Activated CD8-positive, alpha-beta T cell treated with anti-CD3 and anti-CD28 coated beads for 36 hours (primary cell): ENCODE data around the gene PHKA2. TPM values are rescaled to one million over a fixed set of nuclear protein-coding genes. Genes with fewer than 3 reads are reported as not detected.
"Not testable (repeated sequence)": the region's sequence is repeated elsewhere in the genome, so short reads cannot be mapped to it uniquely, and the experiment has no call there.

Experiments
- ATAC-seq: fragments of 200-7000 bp; cut with Tn5 transposase; one replicate; pipeline ENCODE4 v1.10.0; 2021; ENCODE audit warnings: mild to moderate bottlenecking, moderate library complexity
- CTCF ChIA-PET: fragments of 350-600 bp; sonication (Branson Sonifier 250); formaldehyde crosslinking; loops from one replicate; lab custom pipeline; 2021; ENCODE audit warnings: antibody characterized with exemption; lab: Charles Lee
- POLR2A ChIA-PET: fragments of 350-600 bp; sonication (Branson Sonifier 250); formaldehyde crosslinking; loops from one replicate; lab custom pipeline; 2021; ENCODE audit warnings: antibody characterized with exemption; lab: Charles Lee
- DNase-seq: peaks from one replicate; pipeline ENCODE4 v3.0.0-alpha.2; 2020
- H3K27ac Mint-ChIP-seq: one replicate; pipeline ENCODE4 v1.8.0; 2021; ENCODE audit warnings: mild to moderate bottlenecking, mixed read lengths
- H3K27me3 Mint-ChIP-seq: one replicate; pipeline ENCODE4 v1.8.0; 2021; ENCODE audit warnings: mixed read lengths
- H3K36me3 Mint-ChIP-seq: one replicate; pipeline ENCODE4 v1.8.0; 2021; ENCODE audit warnings: low read depth, mixed read lengths
- H3K4me1 Mint-ChIP-seq: one replicate; pipeline ENCODE4 v1.8.0; 2021; ENCODE audit warnings: low read depth, mixed read lengths
- H3K4me3 Mint-ChIP-seq: one replicate; pipeline ENCODE4 v1.8.0; 2021; ENCODE audit warnings: mild to moderate bottlenecking, moderate library complexity, mixed read lengths
- H3K9me3 Mint-ChIP-seq: one replicate; pipeline ENCODE4 v1.8.0; 2021; ENCODE audit warnings: mixed read lengths
- CTCF ChIP-seq: fragments of 200-600 bp; IDR thresholded peaks from one replicate; pipeline ENCODE4 v1.8.0; 2022; ENCODE audit warnings: antibody characterized with exemption, mild to moderate bottlenecking
- intact Hi-C: fragments of 100-400 bp; cut with micrococcal nuclease; formaldehyde crosslinking; loops from one replicate; pipeline ENCODE4 v1.10.0; 2022
- total RNA-seq, 2 experiments: library from RNA; stranded (reverse); gene quantifications; one replicate each; pipeline ENCODE4 v1.2.3, GENCODE V29; 2021

The PHKA2 gene
- total RNA-seq, 2 experiments from 2014 or later: 23.3 to 26.1 TPM

DNA sequence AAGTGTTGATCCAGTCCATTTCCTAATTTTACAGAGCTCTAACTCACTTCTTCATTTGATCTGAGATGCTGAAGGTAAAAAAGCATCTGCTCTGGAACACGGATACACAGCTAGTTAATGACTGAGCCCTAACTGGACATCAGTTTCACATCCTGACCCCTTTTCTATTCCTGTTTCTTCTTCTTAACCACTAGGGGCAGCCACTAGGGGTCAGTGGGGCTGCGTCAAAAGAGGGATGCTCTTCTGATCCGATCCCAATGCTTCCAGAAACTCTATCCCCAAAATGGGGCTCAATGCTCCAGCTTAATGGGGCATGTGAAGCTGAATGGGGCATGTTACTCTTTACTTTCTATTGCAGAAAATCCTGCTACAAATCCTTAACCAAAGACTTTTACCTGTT, 33.4 kb upstream of the PHKA2 start:
- Mint-ChIP-seq H3K4me1 (no peaks in the 10 kb centered on the region), H3K27ac (no peak overlapping the region), H3K9me3 (no peaks in the 10 kb centered on the region), H3K36me3 (no peaks in the 10 kb centered on the region), H3K27me3 (no peaks in the 10 kb centered on the region), H3K4me3 (no peak overlapping the region)
- ChIA-PET POLR2A (no interaction called here), CTCF (interaction anchor here (1.4 kb wide), 1 partner anchor 317 kb away, joined by 4 read pairs; no protein-coding TSS in a partner anchor)
- ATAC-seq (no peak), DNase-seq (no peak)
- intact Hi-C loops: no loop called here
- TF ChIP-seq CTCF: no peak

DNA sequence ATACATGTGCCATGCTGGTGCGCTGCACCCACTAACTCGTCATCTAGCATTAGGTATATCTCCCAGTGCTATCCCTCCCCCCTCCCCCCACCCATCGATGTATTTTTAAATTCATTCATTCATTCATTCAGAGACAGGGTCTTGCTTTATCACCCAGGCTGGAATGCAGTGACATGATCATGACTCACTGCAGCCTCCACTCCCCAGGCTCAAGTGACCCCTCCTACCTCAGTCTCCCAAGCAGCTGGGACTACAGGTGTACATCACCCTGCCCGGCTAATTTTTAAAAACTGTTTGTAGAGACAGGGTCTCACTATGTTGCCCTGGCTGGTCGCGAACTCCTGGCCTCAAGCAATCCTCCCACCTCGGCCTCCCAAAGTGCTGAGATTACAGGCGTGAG, 32.7 kb upstream of the PHKA2 start:
- H3K27me3 Mint-ChIP-seq, intact Hi-C loops, H3K4me1 Mint-ChIP-seq, H3K27ac Mint-ChIP-seq, H3K9me3 Mint-ChIP-seq, CTCF ChIA-PET, H3K36me3 Mint-ChIP-seq, POLR2A ChIA-PET, H3K4me3 Mint-ChIP-seq, DNase-seq, ATAC-seq: not testable (repeated sequence)

DNA sequence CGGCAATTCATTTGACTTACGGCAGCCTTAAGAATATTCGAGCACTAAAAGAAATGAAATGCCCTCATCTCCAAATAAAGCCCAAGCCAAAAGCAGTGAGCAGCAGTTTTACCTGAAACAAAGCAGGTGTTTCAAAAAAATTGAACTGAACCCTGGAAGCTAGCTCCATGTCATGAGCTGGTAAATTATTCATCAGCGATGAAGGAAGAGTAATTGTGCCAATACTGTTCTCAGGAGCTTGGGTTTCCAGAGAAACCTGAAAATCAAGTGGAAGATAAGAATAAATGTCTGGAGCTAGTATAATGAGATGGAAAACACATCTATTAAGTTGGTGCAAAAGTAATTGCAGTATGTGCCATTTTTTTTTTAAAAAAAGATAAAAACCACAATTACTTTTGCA, 24.0 kb upstream of the PHKA2 start:
- no peaks in the 10 kb centered on the region for H3K36me3 Mint-ChIP-seq
- DNase-seq: no peak
- intact Hi-C loops: no loop called here
- no peak overlapping the region for H3K27ac Mint-ChIP-seq
- H3K4me1 Mint-ChIP-seq: no peaks in the 10 kb centered on the region
- ChIA-PET POLR2A (no interaction called here), CTCF (no interaction called here)
- ATAC-seq: no peak
- H3K4me3 Mint-ChIP-seq: no peak overlapping the region
- H3K27me3 Mint-ChIP-seq: no peaks in the 10 kb centered on the region
- TF ChIP-seq CTCF: no peak
- no peaks in the 10 kb centered on the region for H3K9me3 Mint-ChIP-seq

- intact Hi-C loops: no loop called here
- ChIA-PET CTCF (no interaction called here), POLR2A (no interaction called here)
- H3K4me3 Mint-ChIP-seq: no peak overlapping the region
- H3K27me3 Mint-ChIP-seq: no peaks in the 10 kb centered on the region
- no peaks in the 10 kb centered on the region for H3K36me3 Mint-ChIP-seq
- no peaks in the 10 kb centered on the region for H3K9me3 Mint-ChIP-seq
- no peak for ATAC-seq
- TF ChIP-seq CTCF: no peak
- no peaks in the 10 kb centered on the region for H3K4me1 Mint-ChIP-seq
- DNase-seq: no peak
- H3K27ac Mint-ChIP-seq: no peak overlapping the region
Measured at GRCh38 chrX:19007011-19007410, 23.1 kb upstream of the PHKA2 start.

DNA sequence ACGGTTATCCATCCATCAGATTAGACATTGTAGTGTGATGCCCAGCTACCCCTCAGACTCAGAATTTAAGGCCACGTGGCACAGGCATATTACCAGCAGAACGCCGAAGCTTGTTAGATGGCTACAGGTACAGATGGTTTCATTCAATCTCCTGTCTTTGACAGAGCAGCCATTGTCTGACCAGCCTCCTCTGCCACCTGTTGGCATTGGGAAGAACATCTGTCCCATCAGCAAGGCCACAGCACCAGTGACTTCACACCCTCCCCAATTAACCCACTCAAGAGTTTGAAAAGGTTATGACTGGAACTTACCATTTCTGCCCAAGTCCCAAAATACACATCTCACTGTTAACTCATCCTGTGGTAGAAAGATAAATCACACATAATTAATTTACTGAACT, 22.0 kb upstream of the PHKA2 start:
- no peak for ATAC-seq
- TF ChIP-seq CTCF: no peak
- intact Hi-C loops: no loop called here
- Mint-ChIP-seq H3K4me1 (no peaks in the 10 kb centered on the region), H3K4me3 (no peak overlapping the region), H3K27me3 (no peaks in the 10 kb centered on the region), H3K9me3 (no peaks in the 10 kb centered on the region), H3K36me3 (no peaks in the 10 kb centered on the region), H3K27ac (no peak overlapping the region)
- CTCF ChIA-PET: no interaction called here
- POLR2A ChIA-PET: no interaction called here
- no peak for DNase-seq

DNA sequence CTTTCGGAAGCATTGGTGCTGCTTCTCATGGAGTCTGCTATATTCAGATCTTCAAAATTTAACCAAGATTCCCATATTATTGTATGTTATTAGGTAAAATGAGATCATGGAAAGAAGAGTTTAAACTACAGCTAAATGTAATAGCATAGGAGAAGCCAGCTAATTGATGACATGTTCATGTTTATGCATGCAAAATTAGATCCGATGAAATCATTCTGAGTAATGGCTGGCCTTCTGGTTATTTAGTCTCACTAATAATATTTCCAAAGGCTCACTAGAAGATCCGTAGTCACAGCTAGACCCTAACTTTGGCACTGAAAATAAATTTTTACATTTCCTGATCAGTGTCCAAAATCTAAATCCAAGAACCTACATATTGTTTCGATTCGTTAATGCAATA, 19.8 kb upstream of the PHKA2 start:
- H3K27ac Mint-ChIP-seq: no peak overlapping the region
- H3K9me3 Mint-ChIP-seq: no peaks in the 10 kb centered on the region
- no peaks in the 10 kb centered on the region for H3K36me3 Mint-ChIP-seq
- intact Hi-C loops: no loop called here
- TF ChIP-seq CTCF: no peak
- ChIA-PET POLR2A (no interaction called here), CTCF (no interaction called here)
- no peak overlapping the region for H3K4me3 Mint-ChIP-seq
- H3K4me1 Mint-ChIP-seq: no peaks in the 10 kb centered on the region
- no peaks in the 10 kb centered on the region for H3K27me3 Mint-ChIP-seq
- ATAC-seq (no peak), DNase-seq (no peak)
